ENCODE results near the gene RXRG.

DNA sequence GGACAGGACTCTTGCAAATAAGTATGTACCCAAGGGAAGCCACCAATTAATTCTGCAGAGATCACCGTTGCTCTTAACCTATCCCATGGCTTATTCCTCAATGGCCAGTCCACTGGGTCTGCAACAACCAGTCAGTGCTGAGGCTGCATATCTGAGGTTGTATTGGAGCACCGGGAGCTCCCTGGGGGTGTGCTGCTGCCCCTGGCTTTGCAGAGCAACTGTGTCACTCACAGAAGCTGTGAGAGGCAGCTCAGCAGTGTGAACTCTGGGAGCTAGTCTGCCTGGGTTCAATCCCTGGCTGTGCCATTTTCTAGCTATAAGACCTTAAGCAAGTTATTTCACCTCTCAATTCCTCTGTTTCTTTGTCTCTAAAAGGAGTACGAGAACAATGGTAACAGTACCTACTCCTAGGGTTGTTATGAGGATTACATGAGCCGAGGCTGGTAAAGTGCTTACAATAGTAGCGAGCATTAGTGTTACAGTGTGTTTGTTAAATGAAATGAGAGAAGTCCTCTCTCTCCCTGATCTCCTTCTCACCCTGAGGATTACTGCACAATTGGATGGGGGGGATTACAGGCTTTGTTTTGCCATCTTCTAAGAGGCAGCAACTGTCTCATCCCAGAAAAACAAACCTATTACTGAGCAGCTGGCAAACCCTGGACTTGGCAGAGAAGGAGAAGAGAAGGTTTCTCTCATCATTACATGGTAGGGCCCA, 3.6 kb downstream of the RXRG start:
- TF ChIP-seq, protein P1, sequence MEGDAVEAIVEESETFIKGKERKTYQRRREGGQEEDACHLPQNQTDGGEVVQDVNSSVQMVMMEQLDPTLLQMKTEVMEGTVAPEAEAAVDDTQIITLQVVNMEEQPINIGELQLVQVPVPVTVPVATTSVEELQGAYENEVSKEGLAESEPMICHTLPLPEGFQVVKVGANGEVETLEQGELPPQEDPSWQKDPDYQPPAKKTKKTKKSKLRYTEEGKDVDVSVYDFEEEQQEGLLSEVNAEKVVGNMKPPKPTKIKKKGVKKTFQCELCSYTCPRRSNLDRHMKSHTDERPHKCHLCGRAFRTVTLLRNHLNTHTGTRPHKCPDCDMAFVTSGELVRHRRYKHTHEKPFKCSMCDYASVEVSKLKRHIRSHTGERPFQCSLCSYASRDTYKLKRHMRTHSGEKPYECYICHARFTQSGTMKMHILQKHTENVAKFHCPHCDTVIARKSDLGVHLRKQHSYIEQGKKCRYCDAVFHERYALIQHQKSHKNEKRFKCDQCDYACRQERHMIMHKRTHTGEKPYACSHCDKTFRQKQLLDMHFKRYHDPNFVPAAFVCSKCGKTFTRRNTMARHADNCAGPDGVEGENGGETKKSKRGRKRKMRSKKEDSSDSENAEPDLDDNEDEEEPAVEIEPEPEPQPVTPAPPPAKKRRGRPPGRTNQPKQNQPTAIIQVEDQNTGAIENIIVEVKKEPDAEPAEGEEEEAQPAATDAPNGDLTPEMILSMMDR (optimal IDR thresholded peaks at IDR 0.05 in 1 of 3, IDR thresholded peaks at IDR 0.05 in 1 of 3, conservative IDR thresholded peaks at IDR 0.05 in 1 of 3; ENCODE audit: extremely low read depth in 1 of 3, insufficient read depth in 2 of 3, low read length in 3 of 3), result no peak
- TF ChIP-seq EZH2 (IDR thresholded peaks at IDR 0.05; ENCODE audit: low read length), result no peak
